GM12891 (cell line): ENCODE data around the gene RHBDF2.

Experiments
- DNase-seq: peaks from one replicate; pipeline ENCODE4 v3.0.0; 2011; ENCODE audit warnings: low spot score; ENCODE audit not compliant: insufficient read length
- FAIRE-seq: peaks from 2 replicates; lab custom pipeline; 2011; peaks lifted over from hg19 to GRCh38; lab: Jason Lieb, UNC
- PAX5 ChIP-seq: IDR thresholded peaks from 2 replicates; pipeline ENCODE4 v1.6.1; 2011; ENCODE audit warnings: low read length, moderate library complexity, mild to moderate bottlenecking; ENCODE audit not compliant: insufficient read depth, severe bottlenecking
- POLR2A ChIP-seq: IDR thresholded peaks from 2 replicates; pipeline ENCODE4 v1.6.1; 2011; ENCODE audit warnings: low read depth, low read length, control low read depth
- POLR2AphosphoS5 ChIP-seq: IDR thresholded peaks from 2 replicates; pipeline ENCODE4 v1.6.1; 2011; ENCODE audit warnings: low read depth, low read length, control low read depth
- POU2F2 ChIP-seq: IDR thresholded peaks from 2 replicates; pipeline ENCODE4 v1.6.1; 2011; ENCODE audit warnings: low read depth, mild to moderate bottlenecking, control low read depth, low read length, moderate library complexity
- SPI1 ChIP-seq: IDR thresholded peaks from 2 replicates; pipeline ENCODE4 v1.6.1; 2011; ENCODE audit warnings: low read depth, low read length, control low read depth
- TAF1 ChIP-seq: IDR thresholded peaks from 2 replicates; pipeline ENCODE4 v1.6.1; 2011; ENCODE audit warnings: low read depth, low read length, control low read depth

RHBDF2 gene

DNA sequence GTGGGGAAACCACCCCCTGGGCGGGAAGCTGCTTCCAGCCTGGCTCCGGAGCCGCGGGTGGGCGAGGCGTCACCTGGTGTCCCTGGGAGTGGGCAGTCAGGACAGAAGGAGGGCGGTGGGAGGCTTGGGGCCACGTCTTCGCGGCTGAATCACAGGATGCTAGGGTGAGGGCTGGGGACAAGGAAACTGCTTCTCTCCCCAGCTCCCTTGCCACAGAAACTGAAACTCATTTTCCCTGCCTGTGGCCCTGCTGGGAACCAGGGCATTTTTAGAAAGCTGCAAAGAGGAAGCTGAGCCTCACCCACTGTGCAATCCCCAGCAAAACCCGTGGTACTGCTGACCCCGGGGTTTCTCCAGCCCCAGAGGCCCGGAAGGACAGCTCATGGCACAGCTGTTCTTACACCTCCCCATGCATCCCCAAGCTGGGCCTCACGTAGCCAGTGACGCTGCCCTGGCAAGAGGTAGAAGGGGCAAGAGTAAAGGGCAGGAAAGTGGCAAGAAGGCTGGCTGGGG is 8.2 kb downstream of the RHBDF2 start:
- peak; percentile 45 for DNase-seq
- no peak for FAIRE-seq
- no peak for TF ChIP-seq TAF1
- TF ChIP-seq POLR2AphosphoS5, result no peak
- 0 out of 2 replicates have a peak, but pooled peaks have one; percentile 1 for TF ChIP-seq SPI1
- TF ChIP-seq POU2F2, result no peak
- no peak for TF ChIP-seq POLR2A

DNA sequence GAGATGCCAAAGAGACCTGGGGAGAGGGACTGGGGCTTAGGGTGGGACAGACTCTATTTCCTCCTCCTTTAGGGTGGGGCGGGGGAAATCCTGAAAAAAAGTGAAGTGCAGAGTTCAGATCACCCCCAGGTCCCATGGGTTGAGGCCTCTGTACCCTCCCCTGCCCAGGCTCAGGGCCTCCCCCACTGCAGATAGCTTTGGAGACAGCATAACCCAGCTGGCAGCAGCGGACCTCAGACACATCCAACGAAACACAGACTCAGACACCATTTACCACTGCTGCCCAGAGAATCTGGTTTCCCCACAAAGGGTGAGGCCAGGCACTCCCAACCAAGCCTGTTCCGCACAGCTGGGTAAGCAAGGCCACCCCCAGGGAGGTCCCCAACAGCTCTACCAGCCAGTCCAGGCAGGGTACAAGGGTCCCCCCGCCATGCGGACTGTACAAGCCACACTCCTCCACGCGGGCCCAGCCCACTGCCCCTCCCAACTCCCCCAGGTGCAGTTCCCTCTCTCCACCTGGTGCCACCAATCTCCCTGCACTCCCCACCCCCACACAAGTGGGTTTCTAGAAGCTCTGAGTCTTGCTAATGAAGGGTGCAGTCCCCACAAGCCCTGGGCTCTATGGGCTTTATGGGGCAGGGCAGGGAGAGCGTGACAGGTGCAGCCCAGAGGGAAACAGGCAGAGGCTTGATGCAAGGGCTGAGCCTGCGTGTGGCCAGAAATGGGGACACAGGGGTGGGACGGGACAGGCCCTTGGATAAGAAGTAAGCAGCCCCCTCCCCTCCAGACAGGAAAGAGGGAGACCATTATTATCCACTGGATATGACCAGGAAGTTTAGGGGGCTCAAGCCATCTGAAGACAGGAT is 8.9 kb downstream of the RHBDF2 start:
- FAIRE-seq (peak; percentile 95), DNase-seq (peak; percentile 51)
- TF ChIP-seq SPI1 (0 out of 2 replicates have a peak, but pooled peaks have one; percentile 8), POU2F2 (no peak)

DNA sequence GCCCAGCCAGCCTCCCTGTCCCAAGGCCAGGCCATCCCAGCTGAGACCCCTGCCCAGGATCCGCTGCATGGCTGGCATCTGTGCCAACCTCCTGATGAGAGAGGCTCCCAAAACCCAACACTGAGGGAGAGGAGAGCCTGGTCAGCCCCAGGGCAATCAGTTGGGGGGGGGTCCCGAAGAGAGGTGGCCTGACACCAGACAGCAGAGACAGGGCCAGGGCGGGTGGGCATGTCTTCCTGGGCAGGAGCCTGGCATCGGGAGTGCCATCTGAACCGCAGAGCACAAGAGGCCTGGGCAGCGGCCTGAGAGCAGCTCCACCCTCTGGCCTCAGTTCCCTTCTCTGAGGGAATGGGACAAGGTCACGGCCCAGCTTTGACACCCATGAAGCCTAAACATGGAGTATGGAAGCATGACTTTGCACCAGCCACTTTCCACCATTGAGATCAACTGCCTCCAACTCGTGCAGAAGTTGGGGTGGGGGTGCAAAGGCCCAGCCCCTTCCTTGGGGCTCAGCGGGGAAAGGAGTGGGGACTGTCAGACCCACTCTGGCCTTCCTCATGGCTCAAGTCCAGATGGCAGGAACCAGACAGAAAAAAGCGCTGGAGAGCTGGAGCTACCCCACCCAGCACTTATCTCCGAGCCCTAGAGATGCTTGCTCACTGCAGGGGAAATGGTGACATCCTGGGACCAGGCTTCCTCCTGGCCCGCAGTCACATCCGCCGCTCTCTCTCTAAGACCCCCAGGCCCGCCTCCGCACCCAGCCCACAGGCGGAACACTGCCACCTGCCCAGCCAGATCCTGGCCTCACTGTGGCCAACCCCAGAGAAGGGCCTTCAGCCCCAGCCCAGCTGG is 9.7 kb downstream of the RHBDF2 start:
- no peak for DNase-seq
- no peak for TF ChIP-seq POLR2A
- peak; percentile 58 for FAIRE-seq

DNA sequence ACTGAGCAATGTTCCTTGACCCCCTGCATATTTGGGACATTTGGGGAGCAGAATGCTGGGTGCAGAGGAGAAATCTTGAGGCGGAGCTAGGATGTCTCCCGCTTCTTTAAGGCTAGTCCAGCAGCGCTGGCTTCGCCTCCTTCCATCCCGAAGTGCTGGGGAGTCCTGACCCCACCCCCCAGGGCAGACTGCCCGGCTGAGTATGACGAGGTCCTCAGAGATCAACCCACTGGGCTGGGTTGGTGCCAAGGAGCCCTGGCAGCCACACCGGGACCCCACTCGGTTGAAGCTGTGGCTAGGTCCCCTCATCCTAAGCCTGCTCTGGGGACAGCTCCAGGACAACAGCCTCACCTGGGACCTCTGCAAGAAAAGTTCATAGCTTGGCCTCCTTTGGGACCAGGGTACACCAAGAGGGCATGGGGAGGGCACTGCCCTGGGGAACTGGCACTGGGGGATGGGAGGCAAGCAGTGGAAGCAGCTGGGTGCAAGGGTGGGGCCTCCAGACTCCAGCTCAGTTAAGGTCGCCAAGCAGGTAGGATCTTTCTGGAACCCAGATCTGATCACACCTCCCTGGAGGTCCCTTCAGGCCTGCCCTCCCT is 11.0 kb downstream of the RHBDF2 start:
- no peak for FAIRE-seq
- TF ChIP-seq SPI1, result no peak
- TF ChIP-seq POU2F2, result no peak
- TF ChIP-seq POLR2A, result no peak
- TF ChIP-seq POLR2AphosphoS5, result no peak
- TF ChIP-seq TAF1, result no peak
- no peak for TF ChIP-seq PAX5
- no peak for DNase-seq

DNA sequence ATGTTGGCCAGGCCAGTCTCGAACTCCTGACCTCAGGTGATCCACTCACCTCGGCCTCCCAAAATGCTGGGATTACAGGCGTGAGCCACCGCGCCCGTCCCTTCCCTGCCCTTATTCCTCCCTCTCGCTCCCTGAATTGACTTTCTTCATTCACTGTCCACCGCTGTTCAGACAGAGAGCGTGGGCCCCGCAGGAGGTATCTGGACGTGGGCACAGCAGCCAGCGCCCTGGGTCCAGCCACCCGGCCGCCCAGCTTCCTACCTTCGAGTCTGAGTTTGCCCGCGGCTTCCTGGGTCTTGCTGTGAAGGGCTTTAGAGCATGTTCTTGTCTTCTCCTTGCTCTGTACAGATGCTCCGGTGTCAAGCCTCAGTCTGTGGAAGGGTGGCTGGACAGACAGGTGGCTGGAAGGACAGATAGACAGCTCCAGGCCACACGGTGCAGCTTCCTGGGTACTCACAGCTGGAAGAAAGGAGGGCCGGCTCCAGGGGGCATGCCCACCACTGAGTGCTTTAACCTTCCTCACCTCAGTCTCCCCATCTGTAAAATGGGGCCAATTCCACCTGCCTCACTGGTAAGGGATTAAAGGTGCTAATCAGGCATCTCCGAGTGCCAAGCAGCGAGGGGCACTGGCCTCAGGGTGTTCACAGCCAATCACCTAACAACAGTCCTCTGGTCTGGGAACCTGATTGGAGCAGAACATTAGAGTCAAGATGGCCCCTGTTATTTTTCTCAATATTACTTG is 13.6 kb downstream of the RHBDF2 start:
- TF ChIP-seq POLR2AphosphoS5, result no peak
- TF ChIP-seq TAF1, result no peak
- TF ChIP-seq POU2F2, result no peak
- TF ChIP-seq POLR2A, result no peak
- TF ChIP-seq PAX5, result no peak
- no peak for TF ChIP-seq SPI1
- DNase-seq, result no peak
- no peak for FAIRE-seq

DNA sequence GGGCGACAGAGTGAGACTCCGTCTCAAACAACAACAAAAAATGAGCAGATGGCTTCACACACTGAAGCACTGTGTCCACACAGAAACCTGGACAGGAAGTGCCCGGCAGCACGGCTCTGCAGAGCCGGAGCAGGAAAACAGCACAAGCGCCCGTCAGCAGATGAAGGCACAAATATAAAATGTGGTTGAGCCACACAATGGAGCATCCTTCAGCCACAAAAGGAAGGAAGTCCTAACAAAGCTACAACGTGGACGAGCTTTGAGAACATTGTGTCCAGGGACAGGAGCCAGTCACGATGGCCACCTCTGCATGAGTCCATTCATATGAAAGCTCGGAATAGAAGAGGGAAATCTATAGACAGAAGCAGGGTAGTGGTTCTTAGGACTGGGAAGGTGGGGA is 15.7 kb downstream of the RHBDF2 start:
- DNase-seq (no peak), FAIRE-seq (peak; percentile 63)
- no peak for TF ChIP-seq POLR2AphosphoS5
- TF ChIP-seq PAX5, result no peak
- TF ChIP-seq POLR2A, result no peak
- TF ChIP-seq TAF1, result no peak
- no peak for TF ChIP-seq SPI1
- TF ChIP-seq POU2F2, result no peak

DNA sequence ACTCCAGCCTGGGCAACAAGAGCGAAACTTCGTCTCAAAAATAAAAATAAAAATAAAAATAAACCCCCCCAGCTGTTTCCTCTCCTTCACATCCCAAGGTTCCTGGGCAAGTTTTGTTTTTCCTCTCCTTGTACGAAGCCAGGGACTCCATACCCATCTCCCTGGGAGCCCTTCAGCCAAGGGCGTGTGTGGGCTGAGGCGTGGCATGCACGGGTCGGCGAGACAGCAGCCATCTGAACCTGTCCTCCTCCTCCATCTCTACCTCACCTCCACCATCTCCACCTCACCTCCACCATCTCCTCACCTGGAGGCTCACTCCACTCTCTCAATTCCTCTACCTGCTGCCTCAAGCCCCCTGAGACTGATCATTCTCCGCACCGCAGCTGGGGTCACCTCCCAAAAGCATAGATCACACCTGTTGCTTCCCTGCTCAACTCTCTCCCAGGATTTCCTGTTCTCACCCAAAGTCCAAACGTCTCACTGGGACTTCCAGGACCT is 16.9 kb downstream of the RHBDF2 start:
- DNase-seq (no peak), FAIRE-seq (peak; percentile 31)
- TF ChIP-seq POLR2A (no peak), POLR2AphosphoS5 (no peak), SPI1 (no peak), PAX5 (no peak), TAF1 (no peak), POU2F2 (no peak)

DNA sequence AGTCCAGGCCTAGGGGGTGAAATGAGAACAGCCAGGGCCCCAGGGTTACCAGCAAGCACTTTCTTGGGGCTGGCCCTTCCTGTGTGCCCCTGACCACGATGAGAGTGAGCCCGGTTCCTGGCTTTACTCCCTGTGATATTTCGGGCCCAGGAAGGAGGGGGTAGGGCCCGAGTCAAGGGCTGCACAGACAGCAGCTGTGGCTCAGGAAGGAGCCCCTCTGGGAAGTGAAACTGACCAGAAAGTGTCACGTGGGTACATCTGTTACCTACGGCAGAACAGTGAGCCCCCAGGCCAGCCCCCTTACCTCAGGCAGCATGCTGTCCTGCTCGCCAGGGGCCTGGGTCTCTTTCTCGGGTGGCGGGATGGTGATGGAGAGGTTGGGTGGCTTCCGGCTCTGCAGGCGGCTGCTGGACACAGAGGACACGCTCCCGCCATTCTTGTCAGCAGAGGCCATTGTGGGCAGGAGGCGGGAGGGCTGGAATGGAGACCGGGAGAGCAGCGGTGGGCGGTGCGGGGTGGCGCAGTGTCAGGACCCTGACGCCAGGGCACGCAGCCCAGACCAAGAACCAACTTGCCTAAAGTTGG is 20.1 kb downstream of the RHBDF2 start:
- FAIRE-seq (peak; percentile 99), DNase-seq (peak; percentile 73)
- TF ChIP-seq SPI1 (peak; percentile 89), PAX5 (no peak), POLR2A (no peak), POLR2AphosphoS5 (no peak), POU2F2 (peak; percentile 68; the same call in 1 of the 2 replicates), TAF1 (peak; percentile 51; the same call in 1 of the 2 replicates)
